Neural cell (in vitro differentiated cells): ENCODE results near the gene TXNDC9.

Source experiments
- CTCF ChIP-seq: fragments of 450-650 bp; IDR thresholded peaks from 2 replicates; pipeline ENCODE4 v1.5.1; 2014; ENCODE audit warnings: antibody characterized with exemption, mild to moderate bottlenecking, moderate library complexity; ENCODE audit not compliant: poor library complexity, severe bottlenecking
- RAD21 ChIP-seq: fragments of 450-650 bp; conservative IDR thresholded peaks from 2 replicates; pipeline ENCODE4 v1.6.1; 2014; ENCODE audit warnings: antibody characterized with exemption, mild to moderate bottlenecking, moderate library complexity

DNA sequence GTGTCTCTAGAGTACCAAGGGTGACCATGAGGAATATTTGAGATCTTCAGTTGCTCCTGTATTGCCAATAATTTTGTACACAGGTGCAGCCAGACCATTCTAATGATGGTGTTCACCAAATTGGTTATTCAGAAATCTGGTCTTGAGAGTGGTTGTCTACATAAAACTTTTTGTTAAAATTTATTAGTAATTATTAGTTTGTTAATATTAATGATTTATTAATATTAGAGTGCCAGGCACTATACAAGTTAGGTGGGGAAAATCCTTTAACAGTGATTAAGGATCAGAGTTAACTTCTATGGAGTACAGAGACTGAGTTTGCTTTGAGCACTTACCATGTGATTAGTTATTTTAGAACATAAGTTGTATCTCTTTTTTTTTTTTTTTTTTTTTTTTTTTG, 10.1 kb upstream of the TXNDC9 start:
- TF ChIP-seq CTCF (no peak), RAD21 (no peak)
